ENCODE data around the gene GATD1.

- TF ChIP-seq POLR2A (IDR thresholded peaks at IDR 0.05; ENCODE audit: low read depth, low read length) (no peak), TAF1 (IDR thresholded peaks at IDR 0.05; ENCODE audit: borderline replicate concordance, low read depth, low read length) (no peak)
Measured at GRCh38 chr11:803770-804598, 26.7 kb upstream of the GATD1 start.
